Gastrocnemius medialis (tissue), 4 donors: ENCODE data around the gene AK1.

Experiments
- CTCF ChIP-seq, 5 experiments: fragments of 450-650 bp in 3 of 5; fragments of 200-600 bp in 2 of 5; sonication (generic) in 2 of 5; IDR thresholded peaks in 4 of 5; conservative IDR thresholded peaks in 1 of 5; 1 replicate in 4 of 5; 2 replicates in 1 of 5; pipeline ENCODE4 v1.5.1; 2016 to 2019; ENCODE audit warnings: antibody characterized with exemption in 5 of 5, mild to moderate bottlenecking in 3 of 5, moderate library complexity in 3 of 5
- POLR2A ChIP-seq, 2 donors: fragments of 450-650 bp; IDR thresholded peaks; one replicate each; pipeline ENCODE4 v1.6.1; 2017; ENCODE audit warnings: antibody characterized with exemption in 2 of 2, mild to moderate bottlenecking in 2 of 2, moderate library complexity in 2 of 2

GRCh38 chr9:127887792-127888191 lies 10.3 kb upstream of the AK1 start:
- no peak for TF ChIP-seq POLR2A (IDR thresholded peaks at IDR 0.05)
- no peak for TF ChIP-seq CTCF (IDR thresholded peaks at IDR 0.05 in 4 of 5, conservative IDR thresholded peaks at IDR 0.05 in 1 of 5)
